Thyroid gland (tissue), 4 donors: ENCODE measurements around the gene GALNT4.

Experiments used
- POLR2A ChIP-seq, 2 donors: fragments of 450-650 bp; IDR thresholded peaks; one replicate each; pipeline ENCODE4 v1.6.1; 2017; ENCODE audit warnings: antibody characterized with exemption in 2 of 2, mild to moderate bottlenecking in 2 of 2, moderate library complexity in 1 of 2
- TF ChIP-seq, protein P1 (sequence below), 6 experiments: fragments of 200-600 bp in 3 of 6; fragments of 450-650 bp in 3 of 6; sonication (generic) in 3 of 6; IDR thresholded peaks; one replicate each; pipeline ENCODE4 v1.5.1; 2016 to 2019; ENCODE audit warnings: antibody characterized with exemption in 6 of 6, mild to moderate bottlenecking in 2 of 6, inconsistent platforms in 1 of 6, moderate library complexity in 1 of 6

GRCh38 chr12:89517720-89518119 lies 6.9 kb downstream of the GALNT4 start:
- no peak for TF ChIP-seq POLR2A (IDR thresholded peaks at IDR 0.05)
- TF ChIP-seq, protein P1, sequence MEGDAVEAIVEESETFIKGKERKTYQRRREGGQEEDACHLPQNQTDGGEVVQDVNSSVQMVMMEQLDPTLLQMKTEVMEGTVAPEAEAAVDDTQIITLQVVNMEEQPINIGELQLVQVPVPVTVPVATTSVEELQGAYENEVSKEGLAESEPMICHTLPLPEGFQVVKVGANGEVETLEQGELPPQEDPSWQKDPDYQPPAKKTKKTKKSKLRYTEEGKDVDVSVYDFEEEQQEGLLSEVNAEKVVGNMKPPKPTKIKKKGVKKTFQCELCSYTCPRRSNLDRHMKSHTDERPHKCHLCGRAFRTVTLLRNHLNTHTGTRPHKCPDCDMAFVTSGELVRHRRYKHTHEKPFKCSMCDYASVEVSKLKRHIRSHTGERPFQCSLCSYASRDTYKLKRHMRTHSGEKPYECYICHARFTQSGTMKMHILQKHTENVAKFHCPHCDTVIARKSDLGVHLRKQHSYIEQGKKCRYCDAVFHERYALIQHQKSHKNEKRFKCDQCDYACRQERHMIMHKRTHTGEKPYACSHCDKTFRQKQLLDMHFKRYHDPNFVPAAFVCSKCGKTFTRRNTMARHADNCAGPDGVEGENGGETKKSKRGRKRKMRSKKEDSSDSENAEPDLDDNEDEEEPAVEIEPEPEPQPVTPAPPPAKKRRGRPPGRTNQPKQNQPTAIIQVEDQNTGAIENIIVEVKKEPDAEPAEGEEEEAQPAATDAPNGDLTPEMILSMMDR (IDR thresholded peaks at IDR 0.05), result no peak
